Naive thymus-derived CD8-positive, alpha-beta T cell (primary cell): Measurements from ENCODE around the gene FCMR. TPM values are rescaled to one million over a fixed set of nuclear protein-coding genes. Genes with fewer than 3 reads are reported as not detected.

Experiments used
- ATAC-seq, 2 donors: fragments of 150-1000 bp; cut with Tn5 transposase in 1 of 2; sonication (Bioruptor Pico), chemical (Tn5 transposase) in 1 of 2; 1 replicate in 1 of 2; 2 replicates in 1 of 2; pipeline ENCODE4 v1.10.0; 2021; ENCODE audit warnings: mild to moderate bottlenecking in 2 of 2, moderate library complexity in 2 of 2
- POLR2A ChIA-PET: fragments of 350-600 bp; sonication (Branson Sonifier 250); formaldehyde crosslinking; loops from one replicate; lab custom pipeline; 2021; ENCODE audit warnings: antibody characterized with exemption; lab: Charles Lee
- DNase-seq, 10 donors: peaks; one replicate each; pipeline versions ENCODE4 v3.0.0 to v3.0.0-alpha.2; 2020 to 2022
- H3K27ac Mint-ChIP-seq, 10 donors: one replicate each; pipeline ENCODE4 v1.8.0; 2020 to 2022; ENCODE audit warnings: mild to moderate bottlenecking in 10 of 10, mixed read lengths in 10 of 10, moderate library complexity in 4 of 10, inconsistent platforms in 1 of 10
- H3K27me3 Mint-ChIP-seq, 5 donors: one replicate each; pipeline ENCODE4 v1.8.0; 2021 to 2022; ENCODE audit warnings: mixed read lengths in 5 of 5
- H3K36me3 Mint-ChIP-seq, 3 donors: one replicate each; pipeline ENCODE4 v1.8.0; 2020 to 2022; ENCODE audit warnings: mixed read lengths in 3 of 3, mild to moderate bottlenecking in 2 of 3, inconsistent platforms in 1 of 3
- H3K4me1 Mint-ChIP-seq, 4 donors: one replicate each; pipeline ENCODE4 v1.8.0; 2021 to 2022; ENCODE audit warnings: mixed read lengths in 4 of 4
- H3K4me3 Mint-ChIP-seq, 10 donors: one replicate each; pipeline ENCODE4 v1.8.0; 2020 to 2022; ENCODE audit warnings: mild to moderate bottlenecking in 10 of 10, mixed read lengths in 10 of 10, moderate library complexity in 6 of 10, inconsistent platforms in 1 of 10
- H3K9me3 Mint-ChIP-seq, 9 donors: one replicate each; pipeline ENCODE4 v1.8.0; 2020 to 2022; ENCODE audit warnings: mixed read lengths in 9 of 9, mild to moderate bottlenecking in 3 of 9, inconsistent platforms in 1 of 9, moderate library complexity in 1 of 9
- polyA plus RNA-seq, 3 donors: library from polyadenylated mRNA; unstranded; fragments of 300-500 nt; fragmentation: Illumina TruSeq; gene quantifications; one replicate each; pipeline ENCODE4 v1.2.3, GENCODE V29; 2021
- total RNA-seq, 8 experiments: library from RNA in 2 of 8; stranded (reverse) in 2 of 8; gene quantifications; one replicate each; pipeline ENCODE4 v1.2.3 and lab custom pipeline; 2021 to 2026

Gene FCMR
- total and polyA plus RNA-seq, 5 experiments from 2014 or later: 536 to 869 (median 742) TPM

DNA sequence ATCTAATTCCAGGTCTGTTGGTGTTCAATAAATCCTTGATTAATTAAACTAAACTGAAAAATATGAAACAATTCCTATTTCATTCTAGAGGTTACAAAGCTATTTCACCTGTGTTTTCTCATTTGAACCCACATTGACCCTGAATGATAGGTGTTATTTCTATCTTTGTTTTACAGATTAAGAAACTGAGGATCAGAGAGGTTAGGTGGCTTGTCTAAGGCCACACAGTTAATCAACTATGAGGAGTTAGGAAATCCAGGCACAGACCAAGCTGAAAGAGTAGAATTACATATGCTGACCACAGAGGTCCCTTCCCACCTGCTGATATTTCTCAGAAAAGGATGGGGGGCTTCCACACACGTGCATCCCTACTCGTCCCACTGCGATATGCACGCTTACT lies 24.0 kb upstream of the FCMR start:
- no peak overlapping the region for H3K4me3 Mint-ChIP-seq
- ATAC-seq (no peak), DNase-seq (no peak)
- H3K27ac Mint-ChIP-seq: peak overlapping the region in 1 of 10 donors; percentile 37
- H3K9me3 Mint-ChIP-seq: no peaks in the 10 kb centered on the region
- no peaks in the 10 kb centered on the region for H3K36me3 Mint-ChIP-seq
- peaks cover 0 to 11% (median 3%) of the 10 kb centered on the region in 5 donors for H3K27me3 Mint-ChIP-seq
- POLR2A ChIA-PET: interaction anchor here (1.4 kb wide), 1 partner anchor 21 kb away, joined by 3 read pairs; no protein-coding TSS in a partner anchor
- peaks cover 0 to 12% (median 2%) of the 10 kb centered on the region in 4 donors for H3K4me1 Mint-ChIP-seq

DNA sequence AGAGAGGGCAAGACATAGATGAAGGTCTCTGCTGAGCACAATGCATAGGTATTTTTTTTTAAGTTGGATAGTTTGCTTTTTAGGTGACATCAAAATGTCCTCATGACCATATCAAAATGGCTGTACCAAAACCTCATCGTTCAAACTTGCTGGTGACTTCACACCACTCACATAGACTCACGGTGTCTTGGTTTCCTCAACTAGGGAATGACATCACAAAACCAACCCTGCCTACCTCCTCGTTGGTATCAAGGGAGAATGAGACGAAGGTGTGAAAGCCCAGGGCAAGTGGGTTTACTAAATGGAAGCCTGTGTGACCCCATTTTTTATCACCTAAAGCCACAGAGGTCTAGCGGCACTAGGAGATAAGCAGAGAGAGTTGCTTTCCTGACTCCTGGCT lies 23.0 kb upstream of the FCMR start:
- peaks cover 0 to 11% (median 3%) of the 10 kb centered on the region in 5 donors for H3K27me3 Mint-ChIP-seq
- POLR2A ChIA-PET: no interaction called here
- H3K27ac Mint-ChIP-seq: peak overlapping the region in 1 of 10 donors; percentile 28
- H3K9me3 Mint-ChIP-seq: no peaks in the 10 kb centered on the region
- H3K4me1 Mint-ChIP-seq: peaks cover 0 to 12% (median 2%) of the 10 kb centered on the region in 4 donors
- H3K4me3 Mint-ChIP-seq: no peak overlapping the region
- no peaks in the 10 kb centered on the region for H3K36me3 Mint-ChIP-seq
- DNase-seq (no peak), ATAC-seq (no peak)

DNA sequence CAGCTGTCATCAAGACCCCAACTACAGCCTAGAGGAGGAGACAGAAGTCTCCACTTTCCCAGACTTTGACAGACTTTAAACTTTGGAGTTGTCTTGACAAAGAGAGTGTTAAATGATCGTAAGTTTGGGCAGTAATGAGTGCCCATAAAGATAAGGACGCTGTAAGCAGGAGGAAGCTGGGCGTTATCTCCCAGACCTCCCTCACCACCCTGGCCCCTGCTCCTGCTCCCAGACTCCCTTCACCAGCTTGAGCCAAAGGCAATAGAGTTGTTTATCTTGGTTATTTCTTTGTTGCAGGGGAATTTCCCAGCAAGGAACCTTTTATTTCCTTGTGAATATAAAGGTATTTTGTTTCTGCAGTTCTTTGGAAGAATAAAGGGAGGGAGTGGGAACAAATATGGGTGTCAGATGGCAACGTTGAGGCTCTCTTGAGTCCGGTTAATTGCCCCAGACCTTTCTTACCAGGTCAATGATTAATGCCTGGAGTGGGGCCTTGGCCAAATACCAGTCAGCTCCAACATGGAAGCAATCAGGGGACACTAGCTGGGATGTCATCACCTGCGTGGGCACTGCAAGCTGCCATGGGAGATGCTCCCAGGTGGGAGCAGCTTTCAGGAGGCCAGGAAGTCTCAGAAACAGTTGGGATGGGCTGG lies 20.2 kb upstream of the FCMR start:
- POLR2A ChIA-PET: no interaction called here
- H3K36me3 Mint-ChIP-seq: no peaks in the 10 kb centered on the region
- ATAC-seq (no peak), DNase-seq (no peak)
- peaks cover 0 to 11% (median 3%) of the 10 kb centered on the region in 5 donors for H3K27me3 Mint-ChIP-seq
- H3K4me1 Mint-ChIP-seq: peaks cover 0 to 7% (median under 1%) of the 10 kb centered on the region in 4 donors
- H3K27ac Mint-ChIP-seq: no peak overlapping the region
- H3K4me3 Mint-ChIP-seq: no peak overlapping the region
- no peaks in the 10 kb centered on the region for H3K9me3 Mint-ChIP-seq

DNA sequence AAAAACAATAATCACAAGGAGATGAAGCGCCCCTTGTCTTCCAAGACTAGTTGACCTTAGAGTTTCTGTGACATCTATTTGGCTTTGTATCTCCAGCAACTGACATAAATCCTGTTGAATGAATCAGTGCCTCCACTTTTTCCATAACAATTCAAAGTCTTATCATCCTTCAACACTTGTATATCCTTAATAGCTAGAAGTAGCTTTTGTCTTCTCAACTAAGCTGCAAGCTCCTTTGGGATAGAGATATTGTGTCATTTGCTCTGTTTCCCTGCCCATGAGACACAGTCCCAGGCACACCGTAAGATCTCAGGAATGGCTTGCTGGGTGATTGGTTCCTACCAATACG lies 18.8 kb upstream of the FCMR start:
- H3K36me3 Mint-ChIP-seq: no peaks in the 10 kb centered on the region
- no peak for DNase-seq
- peaks cover 0 to 7% (median 0%) of the 10 kb centered on the region in 4 donors for H3K4me1 Mint-ChIP-seq
- POLR2A ChIA-PET: interaction anchor here (2.1 kb wide), 1 partner anchor 34 kb away, joined by 5 read pairs; no protein-coding TSS in a partner anchor
- no peak overlapping the region for H3K27ac Mint-ChIP-seq
- no peak overlapping the region for H3K4me3 Mint-ChIP-seq
- H3K9me3 Mint-ChIP-seq: no peaks in the 10 kb centered on the region
- H3K27me3 Mint-ChIP-seq: peaks cover 0 to 3% (median 0%) of the 10 kb centered on the region in 5 donors
- no peak for ATAC-seq

DNA sequence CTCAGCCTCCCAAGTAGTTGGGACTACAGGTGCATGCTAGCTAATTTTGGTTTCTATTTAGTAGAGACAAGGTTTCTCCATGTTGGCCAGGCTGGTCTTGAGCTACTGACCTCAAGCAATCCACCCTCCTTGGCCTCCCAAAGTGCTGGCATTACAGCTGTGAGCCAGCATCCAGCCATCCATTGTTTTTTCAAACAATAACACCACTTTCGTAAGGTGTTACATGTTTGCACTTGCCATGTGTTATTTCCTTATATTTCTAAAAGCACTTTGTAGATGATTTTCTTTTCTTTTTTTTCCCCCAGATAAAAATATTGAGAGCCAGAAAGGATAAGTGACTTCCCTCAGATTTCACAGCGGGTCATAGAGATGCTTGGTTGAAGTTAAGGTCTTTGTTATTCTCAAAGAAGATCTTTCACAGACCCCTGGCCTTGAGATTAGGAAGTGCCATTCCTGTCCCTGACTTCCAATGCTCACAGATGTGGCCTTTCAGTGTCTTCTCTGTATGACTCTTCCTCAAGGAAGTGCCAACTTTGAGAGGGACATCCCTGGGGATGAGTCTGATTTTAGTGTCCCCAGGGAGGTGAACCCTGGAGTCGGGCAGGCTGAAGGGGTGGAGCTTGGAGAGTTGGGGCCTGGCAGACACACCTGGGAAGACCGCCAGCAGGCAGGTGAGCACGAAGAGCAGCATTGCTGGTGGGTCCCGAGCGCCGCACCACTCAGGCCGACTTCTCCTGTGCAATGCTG lies 18.3 kb upstream of the FCMR start:
- POLR2A ChIA-PET: interaction anchor here (1.3 to 2.1 kb wide), 2 partner anchors 27 to 33 kb away, joined by 4 to 5 read pairs; no protein-coding TSS in a partner anchor
- Mint-ChIP-seq H3K9me3 (no peaks in the 10 kb centered on the region), H3K4me1 (peaks cover 0 to 7% (median 0%) of the 10 kb centered on the region in 4 donors), H3K27me3 (peaks cover 0 to 3% (median 0%) of the 10 kb centered on the region in 5 donors), H3K27ac (no peak overlapping the region), H3K36me3 (no peaks in the 10 kb centered on the region), H3K4me3 (no peak overlapping the region)
- DNase-seq (no peak), ATAC-seq (no peak)

DNA sequence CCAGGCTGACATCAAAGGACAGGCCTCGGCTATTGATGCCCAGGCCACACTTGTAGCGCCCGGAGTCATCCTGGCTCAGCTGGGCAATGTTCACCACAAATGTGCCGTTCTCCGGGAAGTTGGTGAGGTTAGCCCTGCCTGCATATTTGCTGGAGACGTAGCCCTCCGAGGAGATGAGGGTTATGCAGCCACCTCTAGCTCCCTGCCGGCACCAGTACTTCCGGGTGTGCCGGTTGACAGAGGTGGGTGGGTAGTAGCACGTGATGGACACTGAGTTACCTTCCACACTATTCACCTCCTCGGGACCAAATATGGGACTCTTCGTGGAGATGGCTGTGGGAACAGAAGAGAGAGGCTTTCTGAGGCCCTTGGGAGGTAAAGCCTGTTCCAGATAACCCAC lies 17.4 kb upstream of the FCMR start:
- Mint-ChIP-seq H3K4me1 (no peaks in the 10 kb centered on the region), H3K27ac (no peak overlapping the region), H3K9me3 (no peaks in the 10 kb centered on the region), H3K27me3 (no peaks in the 10 kb centered on the region), H3K36me3 (no peaks in the 10 kb centered on the region), H3K4me3 (no peak overlapping the region)
- ATAC-seq (no peak), DNase-seq (no peak)
- POLR2A ChIA-PET: interaction anchor here (0.8 to 2.1 kb wide), 3 partner anchors 10 to 33 kb away, joined by 4 to 6 read pairs (median 5); no protein-coding TSS in a partner anchor

DNA sequence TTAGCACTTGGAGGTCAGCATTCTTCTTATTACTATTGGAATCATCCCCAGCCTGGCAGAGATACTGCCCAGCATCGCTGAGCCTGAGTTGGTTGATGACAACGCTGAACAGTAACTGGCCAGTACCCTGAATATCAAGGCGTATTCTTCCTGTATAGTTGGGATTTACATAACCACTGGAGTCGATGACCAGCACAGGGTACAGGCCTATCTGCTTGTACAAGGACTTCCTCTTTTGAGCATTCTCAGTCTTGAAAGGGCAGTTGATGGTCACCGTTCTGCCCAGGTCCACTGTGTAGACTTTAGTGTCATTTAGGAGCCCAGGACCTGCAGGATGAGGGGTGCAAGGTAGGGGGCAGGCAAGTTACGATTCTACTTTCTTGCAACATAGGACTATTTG lies 15.7 kb upstream of the FCMR start:
- ATAC-seq: no peak
- no peaks in the 10 kb centered on the region for H3K27me3 Mint-ChIP-seq
- no peaks in the 10 kb centered on the region for H3K36me3 Mint-ChIP-seq

DNA sequence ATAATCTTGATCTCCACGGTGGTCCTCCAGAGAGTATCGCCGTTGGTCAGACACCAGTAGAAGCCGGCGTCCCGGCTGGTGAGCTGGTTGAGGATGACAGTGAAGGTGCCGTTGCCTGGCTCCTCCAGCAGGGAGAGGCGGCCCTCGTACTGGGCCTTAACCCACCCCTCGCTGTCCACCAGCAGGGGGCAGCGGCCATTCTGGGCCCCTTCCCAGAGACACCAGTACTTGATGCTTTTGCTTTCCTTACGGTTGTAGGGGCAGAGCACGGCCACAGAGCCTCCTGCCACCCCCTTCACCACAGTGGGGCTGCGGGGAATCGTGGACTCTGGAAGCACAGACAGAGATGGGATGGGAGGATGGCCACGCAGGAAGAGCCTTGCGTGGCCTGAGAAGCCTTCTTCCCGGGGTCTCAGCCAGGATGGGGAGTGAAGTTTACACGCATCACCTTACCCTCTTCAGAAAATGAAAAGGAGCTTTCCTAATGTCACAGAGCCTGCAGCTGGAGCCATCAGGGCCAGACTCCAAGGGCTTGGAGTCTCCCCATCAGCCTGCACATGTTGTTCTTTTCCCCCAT lies 13.8 kb upstream of the FCMR start:
- H3K9me3 Mint-ChIP-seq: no peaks in the 10 kb centered on the region
- H3K36me3 Mint-ChIP-seq: no peaks in the 10 kb centered on the region
- DNase-seq (peak in 8 of 10 donors; percentile 30 to 65 (median 42)), ATAC-seq (peak; percentile 66 to 67)
- no peaks in the 10 kb centered on the region for H3K27me3 Mint-ChIP-seq
- H3K27ac Mint-ChIP-seq: peak overlapping the region in 2 of 10 donors; percentile 1 to 43
- POLR2A ChIA-PET: interaction anchor here (1.2 to 13.2 kb wide), 3 partner anchors 9 to 31 kb away, joined by 4 to 407 read pairs (median 256); partner anchors contain the start of gene FCMR
- H3K4me3 Mint-ChIP-seq: no peak overlapping the region
- H3K4me1 Mint-ChIP-seq: peaks cover 15 to 30% (median 29%) of the 10 kb centered on the region in 4 donors

More for the DNA sequence above, 15.7 kb upstream of the FCMR start:
- Mint-ChIP-seq H3K9me3 (no peaks in the 10 kb centered on the region), H3K27ac (peak overlapping the region in 2 of 10 donors; percentile 24 to 32), H3K4me3 (no peak overlapping the region), H3K4me1 (peaks cover 5 to 12% (median 11%) of the 10 kb centered on the region in 4 donors)
- DNase-seq: no peak
- POLR2A ChIA-PET: interaction anchor here (0.7 to 13.2 kb wide), 2 partner anchors 15 to 20 kb away, joined by 3 to 407 read pairs; partner anchors contain the start of gene FCMR

DNA sequence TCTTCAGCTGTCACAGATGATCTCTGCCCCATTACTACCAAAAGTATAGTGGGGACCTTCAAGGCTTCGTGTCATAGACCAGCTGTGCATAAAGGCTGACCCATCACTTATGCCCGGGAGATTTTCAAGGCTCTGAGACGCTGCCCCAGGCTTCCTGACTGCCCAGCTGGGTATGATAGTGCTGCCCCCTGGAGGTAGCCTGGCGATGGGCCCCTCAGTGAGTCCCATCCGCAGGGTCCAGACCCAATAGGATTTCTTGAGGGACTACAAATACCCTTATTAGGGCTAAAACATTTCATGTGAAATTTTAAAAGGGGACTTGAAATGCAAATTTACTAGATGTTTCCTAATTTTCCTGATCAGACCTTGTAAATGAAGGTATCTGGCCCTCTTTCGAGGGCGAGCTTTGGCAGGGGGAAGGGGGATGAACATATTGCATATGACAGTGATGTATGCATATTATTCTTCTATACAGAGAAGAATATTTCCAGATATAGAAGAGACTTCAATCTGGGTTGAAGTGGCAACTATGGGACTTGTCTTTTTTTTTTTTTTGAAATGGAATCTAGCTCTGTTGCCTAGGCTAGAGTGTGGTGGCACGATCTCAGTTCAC lies 11.7 kb upstream of the FCMR start:
- H3K4me1 Mint-ChIP-seq: peaks cover 24 to 48% (median 45%) of the 10 kb centered on the region in 4 donors
- DNase-seq (peak; percentile 46 to 85 (median 70)), ATAC-seq (peak; percentile 71 to 76)
- no peaks in the 10 kb centered on the region for H3K27me3 Mint-ChIP-seq
- POLR2A ChIA-PET: interaction anchor here (1.2 to 13.2 kb wide), 5 partner anchors 8 to 199 kb away, joined by 4 to 407 read pairs (median 7); partner anchors contain the start of gene FCMR
- H3K9me3 Mint-ChIP-seq: no peaks in the 10 kb centered on the region
- H3K4me3 Mint-ChIP-seq: no peak overlapping the region
- no peaks in the 10 kb centered on the region for H3K36me3 Mint-ChIP-seq
- H3K27ac Mint-ChIP-seq: peak overlapping the region in 8 of 10 donors; percentile 50 to 83 (median 71)

DNA sequence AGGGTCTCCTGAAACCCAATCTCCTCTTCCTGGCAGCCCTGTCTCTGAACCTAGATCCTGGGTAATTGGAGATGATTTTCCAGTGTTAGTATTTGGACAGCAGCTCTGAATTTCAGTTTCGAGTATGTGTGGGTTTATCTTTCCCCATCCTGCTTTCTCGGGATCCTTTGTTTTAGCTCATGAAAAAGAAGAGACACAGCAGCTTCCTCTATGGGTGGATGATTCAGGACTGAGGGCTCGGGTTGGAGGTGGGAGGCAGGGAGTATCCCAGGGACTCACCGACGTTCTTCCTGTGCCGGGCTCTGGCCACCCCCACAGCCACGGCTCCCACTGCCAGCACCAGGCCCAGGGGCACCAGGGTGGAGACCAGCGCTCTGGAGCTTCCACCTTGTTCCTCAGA lies 10.4 kb upstream of the FCMR start:
- H3K9me3 Mint-ChIP-seq: no peaks in the 10 kb centered on the region
- POLR2A ChIA-PET: interaction anchor here (13.0 to 13.2 kb wide), 2 partner anchors 15 to 27 kb away, joined by 256 to 407 read pairs; partner anchors contain the start of gene FCMR
- no peaks in the 10 kb centered on the region for H3K36me3 Mint-ChIP-seq
- DNase-seq (no peak), ATAC-seq (no peak)
- H3K4me1 Mint-ChIP-seq: peaks cover 29 to 61% (median 56%) of the 10 kb centered on the region in 4 donors
- no peak overlapping the region for H3K4me3 Mint-ChIP-seq
- no peaks in the 10 kb centered on the region for H3K27me3 Mint-ChIP-seq
- H3K27ac Mint-ChIP-seq: peak overlapping the region in 9 of 10 donors; percentile 28 to 98 (median 91)

DNA sequence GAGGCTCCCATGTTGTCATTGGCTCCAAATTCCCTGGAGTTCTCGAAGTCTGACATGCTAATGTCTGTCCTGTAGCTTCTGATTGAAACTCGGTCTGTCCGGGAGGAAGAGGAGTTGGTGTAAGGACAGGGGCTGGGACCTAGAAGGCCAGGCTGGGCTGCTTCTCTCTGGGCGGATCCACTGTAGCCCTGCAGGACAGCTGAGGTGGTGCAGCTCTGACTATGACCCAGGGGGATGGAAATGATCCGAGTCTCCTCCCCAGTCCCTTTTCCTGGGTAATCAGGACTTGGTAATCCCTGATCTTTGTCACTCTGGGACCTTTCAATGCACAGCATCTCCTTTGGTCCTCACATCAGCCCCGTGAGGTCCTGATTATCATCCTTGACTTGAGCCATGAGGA lies 10.0 kb upstream of the FCMR start:
- H3K27ac Mint-ChIP-seq: peak overlapping the region; percentile 5 to 98 (median 76)
- H3K36me3 Mint-ChIP-seq: no peaks in the 10 kb centered on the region
- peaks cover 29 to 64% (median 57%) of the 10 kb centered on the region in 4 donors for H3K4me1 Mint-ChIP-seq
- H3K9me3 Mint-ChIP-seq: no peaks in the 10 kb centered on the region
- ATAC-seq (no peak), DNase-seq (no peak)
- H3K27me3 Mint-ChIP-seq: no peaks in the 10 kb centered on the region
- H3K4me3 Mint-ChIP-seq: peak overlapping the region in 1 of 10 donors; percentile 60
- POLR2A ChIA-PET: interaction anchor here (1.0 to 13.2 kb wide), 3 partner anchors 14 to 195 kb away, joined by 3 to 407 read pairs (median 256); partner anchors contain the start of gene FCMR
